SU-DHL-6 (cell line): ENCODE results near the gene THY1.

Experiments used
- H2AFZ ChIP-seq: fragments of 200-600 bp; sonication (generic); 2 replicates; pipeline ENCODE4 v1.6.1; 2014; ENCODE audit warnings: low read depth, mild to moderate bottlenecking, moderate library complexity, mixed read lengths, antibody characterized with exemption, low read length; ENCODE audit not compliant: severe bottlenecking
- H3F3A ChIP-seq: fragments of 200-600 bp; shearing (Covaris generic); 2 replicates; pipeline ENCODE4 v1.6.0; 2016; ENCODE audit warnings: antibody characterized with exemption, mild to moderate bottlenecking; ENCODE audit not compliant: insufficient read depth
- H3K27ac ChIP-seq: fragments of 200-600 bp; sonication (generic); 2 replicates; pipeline ENCODE4 v1.5.1; 2016; ENCODE audit warnings: low read depth, mild to moderate bottlenecking, low read length, moderate library complexity, mixed read lengths
- H3K27me3 ChIP-seq: fragments of 200-600 bp; sonication (generic), shearing (Covaris generic); 2 replicates; pipeline ENCODE4 v1.6.0; 2014; ENCODE audit warnings: mild to moderate bottlenecking, low read length
- H3K36me3 ChIP-seq: fragments of 200-600 bp; sonication (generic); 2 replicates; pipeline ENCODE4 v1.6.1; 2014; ENCODE audit warnings: mild to moderate bottlenecking, low read length, mixed read lengths
- H3K4me2 ChIP-seq: fragments of 300-600, 200-600 bp; shearing (Covaris generic), sonication (generic); 2 replicates; pipeline ENCODE4 v1.6.0; 2014; ENCODE audit warnings: low read length, low read depth, mild to moderate bottlenecking; ENCODE audit not compliant: poor library complexity, severe bottlenecking
- H3K4me3 ChIP-seq: fragments of 200-600 bp; sonication (generic); 2 replicates; pipeline ENCODE4 v1.5.1; 2014; ENCODE audit warnings: antibody characterized with exemption, low read length, mild to moderate bottlenecking, mixed read lengths; ENCODE audit not compliant: insufficient read depth, poor library complexity, severe bottlenecking
- H3K79me2 ChIP-seq: fragments of 200-600 bp; sonication (generic); 2 replicates; pipeline ENCODE4 v1.6.1; 2014; ENCODE audit warnings: mild to moderate bottlenecking, low read length, moderate library complexity; ENCODE audit not compliant: insufficient read depth
- H3K9ac ChIP-seq: fragments of 200-600 bp; sonication (generic); 2 replicates; pipeline ENCODE4 v1.7.0; 2014; ENCODE audit warnings: mild to moderate bottlenecking, low read length
- H3K9me2 ChIP-seq: fragments of 200-600 bp; sonication (generic); replicated peaks from 2 replicates; pipeline ENCODE4 v1.6.1; 2014; ENCODE audit warnings: low read length; ENCODE audit not compliant: insufficient read depth
- H3K9me3 ChIP-seq: fragments of 200-600 bp; sonication (generic); 2 replicates; pipeline ENCODE4 v1.6.1; 2014; ENCODE audit warnings: low read length, mixed read lengths; ENCODE audit not compliant: insufficient read depth
- H4K20me1 ChIP-seq: fragments of 200-600 bp; sonication (generic); 2 replicates; pipeline ENCODE4 v1.6.1; 2014; ENCODE audit warnings: low read depth, mild to moderate bottlenecking, antibody characterized with exemption, low read length, moderate library complexity, mixed read lengths
- EZH2phosphoT487 ChIP-seq: fragments of 200-600 bp; sonication (generic), shearing (Covaris generic); conservative IDR thresholded peaks from 2 replicates; pipeline ENCODE4 v1.6.1; 2018; ENCODE audit warnings: mild to moderate bottlenecking, antibody characterized with exemption, low read length, moderate library complexity, mixed read lengths
- TF ChIP-seq, protein P1 (sequence below): fragments of 200-600 bp; sonication (generic); IDR thresholded peaks from one replicate; pipeline ENCODE4 v1.5.1; 2017; ENCODE audit warnings: antibody characterized with exemption, mild to moderate bottlenecking, low read length, moderate library complexity; ENCODE audit not compliant: insufficient read depth, poor library complexity, severe bottlenecking

The THY1 gene

DNA sequence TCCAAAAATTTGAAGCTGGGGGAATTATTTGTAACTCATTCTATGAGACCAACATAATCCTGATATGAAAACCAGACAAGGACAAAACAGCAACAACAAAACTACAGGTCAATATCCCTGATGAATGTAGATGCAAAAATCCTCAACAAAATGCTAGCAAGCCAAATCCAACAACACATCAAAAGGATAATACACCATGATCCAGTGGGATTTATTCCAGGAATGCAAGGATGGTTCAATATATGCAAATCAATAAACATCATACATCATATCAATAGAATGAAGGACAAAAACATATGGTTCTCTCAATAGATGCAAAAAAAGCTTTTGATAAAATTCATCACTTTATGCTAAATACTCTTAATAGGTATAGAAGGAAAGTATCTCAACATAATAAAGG lies 22.1 kb downstream of the THY1 start:
- H3K4me3 ChIP-seq = no peak overlapping the region
- H3K79me2 ChIP-seq = no peaks in the 10 kb centered on the region
- H3K9me3 ChIP-seq = no peaks in the 10 kb centered on the region
- H4K20me1 ChIP-seq = no peaks in the 10 kb centered on the region
- H3K36me3 ChIP-seq = no peaks in the 10 kb centered on the region
- H3K27me3 ChIP-seq = no peaks in the 10 kb centered on the region
- H3K4me2 ChIP-seq = no peak overlapping the region
- H3K27ac ChIP-seq = no peak overlapping the region
- no peak overlapping the region for H2AFZ ChIP-seq
- H3K9ac ChIP-seq = no peak overlapping the region
- H3F3A ChIP-seq = no peaks in the 10 kb centered on the region
- TF ChIP-seq, protein P1, sequence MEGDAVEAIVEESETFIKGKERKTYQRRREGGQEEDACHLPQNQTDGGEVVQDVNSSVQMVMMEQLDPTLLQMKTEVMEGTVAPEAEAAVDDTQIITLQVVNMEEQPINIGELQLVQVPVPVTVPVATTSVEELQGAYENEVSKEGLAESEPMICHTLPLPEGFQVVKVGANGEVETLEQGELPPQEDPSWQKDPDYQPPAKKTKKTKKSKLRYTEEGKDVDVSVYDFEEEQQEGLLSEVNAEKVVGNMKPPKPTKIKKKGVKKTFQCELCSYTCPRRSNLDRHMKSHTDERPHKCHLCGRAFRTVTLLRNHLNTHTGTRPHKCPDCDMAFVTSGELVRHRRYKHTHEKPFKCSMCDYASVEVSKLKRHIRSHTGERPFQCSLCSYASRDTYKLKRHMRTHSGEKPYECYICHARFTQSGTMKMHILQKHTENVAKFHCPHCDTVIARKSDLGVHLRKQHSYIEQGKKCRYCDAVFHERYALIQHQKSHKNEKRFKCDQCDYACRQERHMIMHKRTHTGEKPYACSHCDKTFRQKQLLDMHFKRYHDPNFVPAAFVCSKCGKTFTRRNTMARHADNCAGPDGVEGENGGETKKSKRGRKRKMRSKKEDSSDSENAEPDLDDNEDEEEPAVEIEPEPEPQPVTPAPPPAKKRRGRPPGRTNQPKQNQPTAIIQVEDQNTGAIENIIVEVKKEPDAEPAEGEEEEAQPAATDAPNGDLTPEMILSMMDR = no peak
- TF ChIP-seq EZH2phosphoT487 = no peak
- no peaks in the 10 kb centered on the region for H3K9me2 ChIP-seq

DNA sequence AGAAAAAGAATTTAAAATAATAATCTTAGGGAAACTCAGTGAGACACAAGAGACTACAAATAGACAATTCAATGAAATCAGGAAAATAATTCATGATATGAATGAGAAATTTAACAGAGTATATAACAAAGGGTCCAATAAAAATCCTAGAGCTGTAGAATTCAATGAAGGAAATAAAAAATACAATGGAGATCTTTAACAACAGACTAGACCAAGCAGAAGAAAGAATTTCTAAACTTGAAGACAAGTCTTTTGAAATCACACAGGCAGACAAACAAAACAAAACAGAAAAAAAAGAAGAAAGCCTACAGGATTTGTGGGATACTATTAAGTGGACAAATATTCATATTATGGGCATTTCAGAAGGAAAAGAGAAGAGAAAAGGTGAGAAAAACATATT lies 25.2 kb downstream of the THY1 start:
- Histone ChIP-seq H3K27ac (no peak overlapping the region), H3K9ac (no peak overlapping the region), H2AFZ (no peak overlapping the region), H3K4me2 (no peak overlapping the region), H3K36me3 (no peaks in the 10 kb centered on the region), H4K20me1 (no peaks in the 10 kb centered on the region), H3K9me2 (no peaks in the 10 kb centered on the region), H3K9me3 (no peaks in the 10 kb centered on the region), H3K27me3 (no peaks in the 10 kb centered on the region), H3K4me3 (no peak overlapping the region), H3K79me2 (no peaks in the 10 kb centered on the region), H3F3A (no peaks in the 10 kb centered on the region)
- TF ChIP-seq, protein P1 = no peak
- TF ChIP-seq EZH2phosphoT487 = no peak

DNA sequence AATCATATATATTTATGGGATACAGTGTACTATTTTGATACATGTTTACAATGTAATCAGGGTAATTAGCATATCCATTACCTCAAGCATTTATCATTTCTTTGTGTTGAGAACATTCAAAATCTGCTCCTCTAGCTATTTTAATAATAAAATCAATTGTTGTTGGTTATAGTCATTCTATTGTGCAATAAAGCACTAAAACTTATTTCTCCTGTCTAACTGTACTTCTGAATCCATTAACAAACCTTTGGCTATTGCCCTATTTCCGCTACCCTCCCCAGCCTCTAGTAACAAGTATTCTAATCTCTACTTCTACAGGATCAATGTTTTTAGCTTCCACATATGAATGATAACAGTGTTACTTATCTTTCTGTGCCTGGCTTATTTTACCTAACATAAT lies 26.1 kb downstream of the THY1 start:
- Histone ChIP-seq H4K20me1 (no peaks in the 10 kb centered on the region), H3K9ac (no peak overlapping the region), H3K4me3 (no peak overlapping the region), H3K9me3 (no peaks in the 10 kb centered on the region), H3K79me2 (no peaks in the 10 kb centered on the region), H3K27ac (no peak overlapping the region), H3F3A (no peaks in the 10 kb centered on the region), H3K9me2 (no peaks in the 10 kb centered on the region), H2AFZ (no peak overlapping the region), H3K36me3 (no peaks in the 10 kb centered on the region), H3K4me2 (no peak overlapping the region), H3K27me3 (no peaks in the 10 kb centered on the region)
- TF ChIP-seq EZH2phosphoT487 = no peak
- TF ChIP-seq, protein P1 = no peak

DNA sequence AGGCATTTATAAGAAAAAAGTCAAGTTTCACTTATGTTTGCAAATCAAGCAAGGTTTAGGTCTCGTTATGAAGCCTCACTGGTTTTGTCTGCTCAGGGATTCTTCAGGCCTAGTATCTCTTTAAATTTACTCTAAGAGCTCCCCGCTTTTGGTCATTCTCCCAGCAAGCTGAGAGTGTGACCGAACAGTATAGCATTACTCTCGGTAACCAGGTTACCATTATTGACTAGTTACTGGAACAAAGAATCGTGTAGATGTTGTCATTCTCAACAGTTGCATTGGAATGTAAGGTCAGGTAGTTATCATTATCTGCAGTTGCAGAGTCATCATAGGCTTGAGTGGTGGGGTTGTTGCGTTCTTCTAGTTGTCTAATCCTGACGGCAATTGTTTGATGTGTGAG lies 31.7 kb downstream of the THY1 start:
- no peak overlapping the region for H3K4me2 ChIP-seq
- no peak overlapping the region for H3K4me3 ChIP-seq
- no peaks in the 10 kb centered on the region for H3K79me2 ChIP-seq
- H3K27ac ChIP-seq = no peak overlapping the region
- no peak overlapping the region for H2AFZ ChIP-seq
- no peak for TF ChIP-seq EZH2phosphoT487
- TF ChIP-seq, protein P1 = no peak
- no peaks in the 10 kb centered on the region for H3F3A ChIP-seq
- no peaks in the 10 kb centered on the region for H3K36me3 ChIP-seq
- no peaks in the 10 kb centered on the region for H3K9me2 ChIP-seq
- no peaks in the 10 kb centered on the region for H3K9me3 ChIP-seq
- H4K20me1 ChIP-seq = no peaks in the 10 kb centered on the region
- H3K9ac ChIP-seq = no peak overlapping the region
- H3K27me3 ChIP-seq = no peaks in the 10 kb centered on the region
